PC-9 (cell line): Measurements from ENCODE around the gene C1orf52.

Experiments used
- EZH2 ChIP-seq: fragments of 200-600 bp; sonication (generic); IDR thresholded peaks from 2 replicates; pipeline ENCODE4 v1.8.0; 2017; ENCODE audit warnings: antibody characterized with exemption, low read depth
- TF ChIP-seq, protein P1 (sequence below): fragments of 200-600 bp; sonication (generic); conservative IDR thresholded peaks from 2 replicates; pipeline ENCODE4 v1.6.1; 2017; ENCODE audit warnings: mixed run types, antibody characterized with exemption, mild to moderate bottlenecking, moderate library complexity

DNA sequence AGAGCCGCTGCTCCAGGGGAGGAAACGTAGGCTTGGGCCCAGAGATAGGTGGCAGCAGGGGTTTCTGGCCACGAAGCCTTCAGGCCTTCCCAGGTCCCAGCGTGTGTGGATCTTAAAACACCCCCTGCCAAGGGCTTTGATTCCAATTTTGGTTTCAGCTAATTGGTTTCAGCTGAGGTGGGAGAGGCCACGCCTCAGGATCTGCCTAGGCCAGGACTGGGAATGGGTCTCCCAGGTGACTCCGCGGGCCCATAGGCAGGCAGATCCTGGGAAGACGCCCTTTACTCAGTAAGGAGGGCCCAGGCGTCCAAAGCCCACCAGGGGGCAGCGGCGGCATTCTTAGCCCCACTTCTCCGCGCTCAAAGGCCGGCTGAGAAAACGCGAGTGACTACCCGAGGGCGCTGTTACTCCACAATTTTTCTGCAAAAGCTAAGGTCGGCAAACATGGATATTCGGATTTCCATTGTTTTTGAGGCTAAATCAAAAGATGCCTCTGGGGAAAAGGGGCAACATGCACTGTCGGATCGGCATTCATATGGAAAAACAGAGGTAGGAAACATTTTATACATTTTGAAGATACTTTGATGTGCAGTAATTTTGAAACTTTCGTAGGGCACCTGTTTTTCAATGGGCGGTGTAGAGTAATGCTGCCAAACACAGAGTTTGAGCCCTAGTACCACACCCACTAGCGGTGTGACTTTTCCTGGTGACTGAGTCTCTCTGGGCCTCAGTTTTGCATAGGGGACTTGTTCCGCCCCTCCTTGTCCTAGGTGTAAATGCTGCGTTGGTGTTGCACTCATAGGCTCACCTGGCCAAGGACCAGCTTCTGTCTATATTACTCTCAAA is 48.7 kb upstream of the C1orf52 start:
- TF ChIP-seq EZH2: no peak
- TF ChIP-seq, protein P1, sequence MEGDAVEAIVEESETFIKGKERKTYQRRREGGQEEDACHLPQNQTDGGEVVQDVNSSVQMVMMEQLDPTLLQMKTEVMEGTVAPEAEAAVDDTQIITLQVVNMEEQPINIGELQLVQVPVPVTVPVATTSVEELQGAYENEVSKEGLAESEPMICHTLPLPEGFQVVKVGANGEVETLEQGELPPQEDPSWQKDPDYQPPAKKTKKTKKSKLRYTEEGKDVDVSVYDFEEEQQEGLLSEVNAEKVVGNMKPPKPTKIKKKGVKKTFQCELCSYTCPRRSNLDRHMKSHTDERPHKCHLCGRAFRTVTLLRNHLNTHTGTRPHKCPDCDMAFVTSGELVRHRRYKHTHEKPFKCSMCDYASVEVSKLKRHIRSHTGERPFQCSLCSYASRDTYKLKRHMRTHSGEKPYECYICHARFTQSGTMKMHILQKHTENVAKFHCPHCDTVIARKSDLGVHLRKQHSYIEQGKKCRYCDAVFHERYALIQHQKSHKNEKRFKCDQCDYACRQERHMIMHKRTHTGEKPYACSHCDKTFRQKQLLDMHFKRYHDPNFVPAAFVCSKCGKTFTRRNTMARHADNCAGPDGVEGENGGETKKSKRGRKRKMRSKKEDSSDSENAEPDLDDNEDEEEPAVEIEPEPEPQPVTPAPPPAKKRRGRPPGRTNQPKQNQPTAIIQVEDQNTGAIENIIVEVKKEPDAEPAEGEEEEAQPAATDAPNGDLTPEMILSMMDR: peak; percentile 81
